Thyroid gland (tissue), 4 donors: Measurements from ENCODE around the gene IHH. TPM values are rescaled to one million over a fixed set of nuclear protein-coding genes. Genes with fewer than 3 reads are reported as not detected.

Experiments
- DNase-seq, 2 donors: peaks; one replicate each; pipeline ENCODE4 v3.0.0-alpha.2; 2019
- H3K27ac ChIP-seq, 3 donors: fragments of 200-600 bp; sonication (generic); 1 replicate in 2 of 3; 2 replicates in 1 of 3; pipeline ENCODE4 v1.5.1; 2016 to 2019; ENCODE audit warnings: mild to moderate bottlenecking in 1 of 3, moderate library complexity in 1 of 3
- H3K27me3 ChIP-seq: fragments of 200-600 bp; sonication (generic); one replicate; pipeline ENCODE4 v1.5.1; 2019
- H3K36me3 ChIP-seq, 2 donors: fragments of 200-600 bp; sonication (generic); one replicate each; pipeline ENCODE4 v1.5.1; 2016 to 2019
- H3K4me1 ChIP-seq, 2 donors: fragments of 200-600 bp; sonication (generic); one replicate each; pipeline ENCODE4 v1.5.1; 2017 to 2019
- H3K4me3 ChIP-seq, 3 donors: fragments of 200-600 bp; sonication (generic); replicated peaks in 1 of 3; 1 replicate in 2 of 3; 2 replicates in 1 of 3; pipeline ENCODE4 v1.5.1; 2016; ENCODE audit warnings: mild to moderate bottlenecking in 1 of 3
- H3K9me3 ChIP-seq: fragments of 200-600 bp; sonication (generic); one replicate; pipeline ENCODE4 v1.5.1; 2017
- POLR2A ChIP-seq, 2 donors: fragments of 450-650 bp; IDR thresholded peaks; one replicate each; pipeline ENCODE4 v1.6.1; 2017; ENCODE audit warnings: antibody characterized with exemption in 2 of 2, mild to moderate bottlenecking in 2 of 2, moderate library complexity in 1 of 2
- WGBS, 2 donors: methylation state at CpG; one replicate each; pipeline ENCODE4 v1.1.5; 2017; 5-methylcytosine and 5-hydroxymethylcytosine counted together
- intact Hi-C: fragments of 100-400 bp; cut with DNase I; formaldehyde crosslinking; loops from one replicate; pipeline ENCODE4 v1.15.1; 2023
- total RNA-seq, 4 donors: library from RNA; depleted of rRNA; stranded (reverse); fragments of >200 nt; gene quantifications; one replicate each; pipeline ENCODE4 v1.2.3, GENCODE V29; 2016
- TF ChIP-seq, protein P1 (sequence below), 6 experiments: fragments of 200-600 bp in 3 of 6; fragments of 450-650 bp in 3 of 6; sonication (generic) in 3 of 6; IDR thresholded peaks; one replicate each; pipeline ENCODE4 v1.5.1; 2016 to 2019; ENCODE audit warnings: antibody characterized with exemption in 6 of 6, mild to moderate bottlenecking in 2 of 6, inconsistent platforms in 1 of 6, moderate library complexity in 1 of 6

IHH gene
- total RNA-seq, 4 donors from 2014 or later, result 0.34 TPM; not detected in 3

DNA sequence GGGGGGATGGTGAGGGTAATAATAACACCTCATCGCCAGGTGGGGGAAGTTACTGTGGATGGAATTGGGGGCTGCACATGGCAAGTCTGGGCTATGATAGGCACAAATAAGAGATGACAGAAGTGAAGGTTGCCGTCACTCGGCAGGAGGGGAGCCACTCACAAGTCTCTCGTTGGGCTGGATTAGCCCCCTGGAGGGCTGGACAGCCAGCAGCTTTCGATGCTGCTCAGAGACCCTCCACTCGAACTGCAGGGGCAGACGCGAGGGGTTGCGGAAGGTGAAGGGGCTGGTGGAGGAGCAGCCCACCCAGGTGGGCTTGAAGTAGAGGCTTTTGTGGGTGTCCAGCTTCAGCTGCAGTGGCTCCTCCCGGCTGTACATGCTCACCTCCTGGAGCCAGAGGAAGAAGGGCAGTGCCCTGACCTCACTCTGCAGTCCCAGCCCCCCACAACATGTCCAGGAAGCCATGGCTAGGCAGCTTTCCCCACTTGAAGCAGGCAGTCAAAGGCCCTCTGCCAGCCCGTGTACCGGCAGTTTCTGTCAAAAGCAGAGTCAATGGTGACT, 37.6 kb downstream of the IHH start:
- intact Hi-C loops, result no loop called here
- 74 to 77% methylated on average over 5 to 12 of the region's 12 CpGs for WGBS, 2 donors

DNA sequence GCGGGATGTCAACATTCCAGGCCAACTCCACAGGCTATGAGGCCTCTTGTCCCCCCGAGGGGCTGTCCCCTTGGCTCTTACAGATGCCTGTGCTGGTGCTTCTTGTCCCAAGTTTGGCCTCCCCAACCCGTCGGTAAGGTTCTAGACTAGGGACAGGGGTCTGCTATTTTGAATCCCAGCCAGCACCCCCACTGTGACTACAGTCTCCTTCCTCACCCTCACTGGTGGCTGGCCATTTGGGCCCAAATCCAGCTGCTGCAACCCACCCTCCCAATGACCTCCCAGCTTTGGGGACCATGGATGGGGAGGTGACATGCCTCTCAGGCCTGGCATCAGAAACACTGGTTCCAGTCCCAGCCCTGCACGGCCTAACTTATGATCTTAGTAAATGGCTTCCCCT, 38.1 kb downstream of the IHH start:
- Histone ChIP-seq H3K36me3 (no peaks in the 10 kb centered on the region), H3K27me3 (no peaks in the 10 kb centered on the region), H3K9me3 (no peaks in the 10 kb centered on the region), H3K4me3 (no peak overlapping the region), H3K27ac (no peak overlapping the region), H3K4me1 (no peaks in the 10 kb centered on the region)
- TF ChIP-seq, protein P1, sequence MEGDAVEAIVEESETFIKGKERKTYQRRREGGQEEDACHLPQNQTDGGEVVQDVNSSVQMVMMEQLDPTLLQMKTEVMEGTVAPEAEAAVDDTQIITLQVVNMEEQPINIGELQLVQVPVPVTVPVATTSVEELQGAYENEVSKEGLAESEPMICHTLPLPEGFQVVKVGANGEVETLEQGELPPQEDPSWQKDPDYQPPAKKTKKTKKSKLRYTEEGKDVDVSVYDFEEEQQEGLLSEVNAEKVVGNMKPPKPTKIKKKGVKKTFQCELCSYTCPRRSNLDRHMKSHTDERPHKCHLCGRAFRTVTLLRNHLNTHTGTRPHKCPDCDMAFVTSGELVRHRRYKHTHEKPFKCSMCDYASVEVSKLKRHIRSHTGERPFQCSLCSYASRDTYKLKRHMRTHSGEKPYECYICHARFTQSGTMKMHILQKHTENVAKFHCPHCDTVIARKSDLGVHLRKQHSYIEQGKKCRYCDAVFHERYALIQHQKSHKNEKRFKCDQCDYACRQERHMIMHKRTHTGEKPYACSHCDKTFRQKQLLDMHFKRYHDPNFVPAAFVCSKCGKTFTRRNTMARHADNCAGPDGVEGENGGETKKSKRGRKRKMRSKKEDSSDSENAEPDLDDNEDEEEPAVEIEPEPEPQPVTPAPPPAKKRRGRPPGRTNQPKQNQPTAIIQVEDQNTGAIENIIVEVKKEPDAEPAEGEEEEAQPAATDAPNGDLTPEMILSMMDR (IDR thresholded peaks at IDR 0.05), result no peak
- no peak for TF ChIP-seq POLR2A (IDR thresholded peaks at IDR 0.05)
- WGBS, 2 donors, result 94 to 96% methylated on average over 5 of the region's 5 CpGs
- intact Hi-C loops, result no loop called here
- no peak for DNase-seq

More for the DNA sequence above, 37.6 kb downstream of the IHH start:
- Histone ChIP-seq H3K4me3 (no peak overlapping the region), H3K27ac (no peak overlapping the region), H3K27me3 (no peaks in the 10 kb centered on the region), H3K9me3 (no peaks in the 10 kb centered on the region), H3K4me1 (no peaks in the 10 kb centered on the region), H3K36me3 (no peaks in the 10 kb centered on the region)
- no peak for TF ChIP-seq POLR2A (IDR thresholded peaks at IDR 0.05)
- TF ChIP-seq, protein P1 (IDR thresholded peaks at IDR 0.05), result no peak
- DNase-seq, result no peak

DNA sequence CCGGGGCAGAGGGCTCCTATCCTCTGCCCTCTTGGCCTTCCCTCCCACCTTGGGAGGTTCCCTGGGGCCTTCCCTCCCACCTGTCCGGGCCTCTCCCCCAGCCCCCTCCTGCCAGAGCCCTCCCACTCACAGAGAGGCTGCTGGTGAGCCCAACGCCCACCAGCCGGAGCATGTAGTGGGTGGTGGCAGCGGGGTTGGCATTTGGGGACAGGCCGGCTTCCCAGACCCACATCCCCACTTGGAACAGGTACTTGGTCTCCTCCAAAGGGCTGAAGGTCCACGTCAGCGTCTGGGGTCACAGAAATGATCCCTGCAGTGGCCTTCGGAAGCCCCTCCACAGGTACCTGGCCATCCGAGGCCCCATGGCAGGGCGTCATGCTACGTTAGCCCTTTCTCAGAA, 38.7 kb downstream of the IHH start:
- no peaks in the 10 kb centered on the region for H3K4me1 ChIP-seq
- intact Hi-C loops, result no loop called here
- no peak for TF ChIP-seq POLR2A (IDR thresholded peaks at IDR 0.05)
- TF ChIP-seq, protein P1 (IDR thresholded peaks at IDR 0.05), result no peak
- no peaks in the 10 kb centered on the region for H3K27me3 ChIP-seq
- 83 to 93% methylated on average over 12 of the region's 12 CpGs for WGBS, 2 donors
- no peaks in the 10 kb centered on the region for H3K9me3 ChIP-seq
- no peak for DNase-seq
- H3K27ac ChIP-seq, result no peak overlapping the region
- no peak overlapping the region for H3K4me3 ChIP-seq
- H3K36me3 ChIP-seq, result no peaks in the 10 kb centered on the region

DNA sequence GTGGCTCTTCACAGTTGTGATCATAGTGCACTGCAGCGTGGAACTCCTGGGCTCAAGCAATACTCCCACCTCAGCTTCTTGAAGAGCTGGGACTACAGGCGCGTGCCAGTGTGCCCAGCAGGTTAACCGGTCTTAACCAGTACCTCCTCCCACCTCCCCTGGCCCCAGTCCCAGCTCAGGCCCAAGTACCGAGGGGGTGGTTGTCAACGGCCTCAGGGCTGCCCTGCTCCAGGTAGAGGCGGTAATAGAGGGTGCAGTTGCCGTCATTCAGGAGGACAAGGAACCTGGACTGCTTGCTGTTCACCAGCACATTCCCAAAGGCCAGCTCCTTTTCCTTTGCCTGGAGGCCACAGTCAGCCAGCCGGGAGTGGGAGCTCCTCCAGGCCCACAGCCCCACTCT, 39.1 kb downstream of the IHH start:
- peak; percentile 77 to 80 for DNase-seq
- intact Hi-C loops, result no loop called here
- H3K27ac ChIP-seq, result no peak overlapping the region
- no peaks in the 10 kb centered on the region for H3K9me3 ChIP-seq
- H3K27me3 ChIP-seq, result no peaks in the 10 kb centered on the region
- no peaks in the 10 kb centered on the region for H3K36me3 ChIP-seq
- no peak overlapping the region for H3K4me3 ChIP-seq
- TF ChIP-seq, protein P1 (IDR thresholded peaks at IDR 0.05), result no peak
- no peak for TF ChIP-seq POLR2A (IDR thresholded peaks at IDR 0.05)
- H3K4me1 ChIP-seq, result no peaks in the 10 kb centered on the region
- WGBS, 2 donors, result 30 to 48% methylated on average over 6 to 9 of the region's 9 CpGs

DNA sequence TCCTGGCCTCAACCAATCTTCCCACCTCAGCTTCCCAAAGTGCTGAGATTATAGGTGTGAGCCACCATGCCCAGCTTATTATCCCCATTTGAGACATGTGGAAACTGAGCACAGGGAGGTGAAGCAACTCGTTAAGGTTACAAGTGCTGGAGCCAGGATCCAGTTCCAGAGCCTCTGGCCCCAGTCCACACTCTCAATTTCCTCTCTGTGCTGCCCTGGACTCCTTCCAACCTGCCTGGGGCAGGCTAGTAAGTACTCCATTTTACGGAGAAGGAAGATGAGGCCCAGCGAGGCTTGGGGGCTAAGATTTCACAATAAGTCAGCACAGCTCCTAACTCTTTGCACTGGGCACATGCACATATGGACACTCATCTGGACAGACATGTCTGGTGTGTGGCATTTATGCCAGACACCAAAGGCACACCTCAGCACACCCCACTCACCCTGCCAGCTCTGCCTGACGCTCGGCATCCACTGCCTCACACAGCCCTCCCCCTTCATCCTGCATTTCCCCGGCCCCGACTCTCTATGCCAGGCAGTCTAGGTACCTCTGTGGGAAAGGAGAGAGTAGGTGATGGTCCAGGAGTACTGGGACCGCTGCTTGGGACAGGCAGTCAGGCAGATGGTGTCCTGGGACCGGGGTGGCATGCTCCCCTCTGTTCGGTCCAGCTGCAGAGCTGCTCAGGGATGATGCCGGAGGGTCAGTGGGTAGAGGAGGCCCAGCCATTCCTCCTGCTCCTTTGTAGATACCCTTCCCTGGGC, 39.9 kb downstream of the IHH start:
- DNase-seq, result peak; percentile 23 to 42
- Histone ChIP-seq H3K9me3 (no peaks in the 10 kb centered on the region), H3K4me3 (no peak overlapping the region), H3K27ac (no peak overlapping the region), H3K4me1 (no peaks in the 10 kb centered on the region), H3K27me3 (no peaks in the 10 kb centered on the region), H3K36me3 (no peaks in the 10 kb centered on the region)
- intact Hi-C loops, result no loop called here
- no peak for TF ChIP-seq POLR2A (IDR thresholded peaks at IDR 0.05)
- TF ChIP-seq, protein P1 (IDR thresholded peaks at IDR 0.05), result no peak
- 64 to 66% methylated on average over 11 of the region's 11 CpGs for WGBS, 2 donors
